ENCODE results near the gene MAPK11.

MAPK11 gene

DNA sequence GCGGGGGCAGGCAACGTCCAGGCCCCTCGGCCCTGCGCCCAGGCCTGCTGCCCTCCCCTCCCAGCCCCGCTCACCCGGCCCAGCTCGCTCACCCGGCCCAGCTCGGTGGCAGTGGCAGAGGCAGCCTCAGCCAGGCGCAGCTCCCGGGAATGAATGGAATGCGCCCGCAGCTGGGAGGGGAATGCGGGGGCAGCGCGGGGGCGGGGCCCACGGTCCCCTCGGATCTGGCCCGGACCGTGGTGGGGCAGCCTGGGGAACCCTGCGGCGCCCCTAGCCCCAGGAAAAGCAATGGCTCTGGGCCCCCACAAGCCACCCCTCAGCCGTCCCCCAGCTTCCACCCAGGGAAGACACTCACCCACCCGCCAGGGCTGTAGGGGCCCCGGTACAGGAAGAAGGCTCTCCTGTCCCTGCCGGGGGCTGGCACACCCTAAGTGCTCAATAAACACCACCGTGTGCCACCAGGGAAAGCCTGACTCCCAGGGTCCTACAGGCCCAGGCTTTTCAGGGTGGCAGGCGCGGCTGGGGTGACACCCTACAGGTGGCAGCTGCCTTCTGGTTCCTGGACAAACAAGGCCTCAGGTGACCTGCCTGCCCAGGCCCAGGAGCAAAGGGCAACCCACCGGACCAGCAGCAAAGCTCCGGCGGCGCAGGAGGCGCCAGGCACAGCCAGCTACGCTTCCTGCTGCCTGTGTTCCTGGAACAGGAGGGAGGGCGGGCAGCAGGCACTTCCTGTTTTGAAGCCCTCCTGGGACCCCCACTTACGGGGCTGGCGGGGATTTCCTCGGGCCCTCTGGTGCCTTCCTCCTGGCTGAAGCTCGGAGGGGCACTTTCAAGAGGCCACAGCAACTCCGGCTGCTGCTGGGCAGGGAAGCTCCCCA, 23.5 kb upstream of the MAPK11 start:
- no peak for DNase-seq

DNA sequence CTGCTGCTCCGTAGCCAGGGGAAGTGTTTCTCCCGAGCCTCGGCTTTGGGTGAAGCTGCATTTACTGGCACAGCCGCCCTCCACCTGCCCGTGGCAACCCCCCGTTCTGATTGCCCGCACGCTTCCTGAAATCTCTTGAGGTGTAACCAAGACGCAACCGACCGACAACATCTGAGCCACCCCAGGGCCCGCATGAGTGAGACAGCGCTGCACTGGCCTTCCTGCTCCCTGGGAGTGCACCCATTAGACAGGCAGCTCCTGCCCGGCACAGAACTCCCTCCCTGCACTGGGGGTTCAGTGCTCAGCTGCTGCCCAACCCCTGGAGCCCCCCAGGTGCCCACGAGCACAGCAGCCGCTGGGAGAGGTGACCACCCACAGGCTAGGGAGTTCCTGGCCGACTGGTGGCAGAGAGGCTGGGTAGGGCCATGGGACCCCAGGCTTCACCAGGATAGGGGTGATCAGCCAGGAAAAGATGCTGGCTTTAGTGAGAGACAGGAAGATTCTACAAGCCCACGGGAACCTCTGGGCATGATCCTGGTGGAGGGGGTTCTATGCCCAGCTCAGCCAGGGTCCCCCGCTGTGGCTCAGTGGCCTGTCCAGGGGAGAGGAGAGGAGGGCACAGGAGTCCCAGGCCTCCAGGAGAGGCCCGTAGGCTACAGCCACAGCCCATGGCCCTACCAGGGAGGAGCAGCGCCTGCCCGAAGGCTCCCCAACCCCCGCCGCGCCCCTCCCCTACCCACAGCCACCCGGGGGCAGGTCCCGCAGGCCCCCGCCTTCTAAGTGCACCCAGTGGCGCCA, 22.7 kb upstream of the MAPK11 start:
- DNase-seq, result no peak

DNA sequence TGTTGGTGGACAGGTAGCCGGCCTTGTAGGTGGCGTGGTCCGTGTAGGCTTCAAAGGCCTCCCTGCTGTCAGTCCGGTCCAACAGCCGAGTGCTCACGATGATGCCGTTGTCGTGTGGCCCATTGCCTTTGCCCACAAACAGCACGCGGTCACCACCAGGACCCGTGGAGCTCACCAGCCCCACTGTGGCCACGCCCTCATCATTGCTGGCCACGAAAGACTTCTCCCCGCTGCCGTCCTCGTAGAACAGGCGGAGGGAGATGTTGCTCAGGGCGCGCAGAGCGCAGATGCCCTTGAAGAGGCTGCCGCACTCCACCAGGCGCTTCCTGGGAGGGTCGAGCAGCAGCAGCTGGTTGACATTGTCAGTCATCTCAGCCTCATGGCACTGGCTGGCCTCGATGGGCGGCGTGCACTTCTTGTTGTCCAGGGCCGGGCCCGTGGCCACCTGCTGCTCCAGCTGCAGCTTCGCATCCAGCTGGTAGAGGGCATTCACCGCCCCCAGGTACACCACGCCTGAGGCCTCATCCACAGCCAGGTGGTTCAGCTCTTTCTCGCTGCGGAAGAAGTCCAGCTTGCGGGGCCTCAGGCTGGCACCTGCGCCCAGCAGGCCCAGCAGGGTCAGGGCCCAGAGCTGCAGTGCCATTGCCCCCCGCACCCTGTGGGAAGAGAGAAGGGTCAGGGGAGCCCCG, 19.9 kb upstream of the MAPK11 start:
- no peak for DNase-seq

DNA sequence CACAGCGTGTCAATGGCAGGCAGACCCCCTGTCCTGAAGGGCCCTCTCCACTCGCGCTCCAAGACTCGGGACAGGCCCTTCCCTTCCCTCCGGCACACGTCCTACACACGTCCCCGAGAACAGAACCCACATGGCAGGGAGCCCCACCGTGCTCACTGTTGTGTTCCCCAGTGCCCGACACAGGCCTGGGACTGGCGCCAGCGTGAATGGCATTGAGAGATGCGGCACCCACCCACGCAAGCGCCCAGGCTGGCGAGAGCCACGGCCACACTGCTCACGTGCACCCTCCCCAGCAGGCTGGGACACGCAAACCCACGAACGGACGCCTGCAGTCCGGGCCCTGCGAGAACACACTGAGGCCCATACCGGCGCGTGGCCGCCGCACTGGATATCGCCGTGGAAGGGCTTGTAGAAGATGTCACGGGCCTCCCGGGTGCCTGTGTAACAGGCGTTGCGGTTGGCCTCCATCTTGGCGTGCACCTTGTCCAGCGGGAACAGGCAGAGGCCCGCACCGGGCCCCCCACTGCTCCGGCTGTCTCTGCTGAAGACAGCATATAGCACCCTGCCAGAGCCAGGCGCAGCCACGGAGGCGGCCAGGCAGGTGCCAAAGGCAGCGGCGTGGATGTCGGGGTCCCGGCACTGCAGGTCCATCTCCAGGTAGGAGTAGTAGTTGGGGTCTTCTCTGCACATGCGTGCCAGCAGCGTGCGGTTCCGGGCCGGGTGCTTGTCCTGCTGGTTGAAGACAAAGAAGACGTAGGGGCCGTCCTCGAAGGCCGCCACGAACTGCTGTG, 19.2 kb upstream of the MAPK11 start:
- DNase-seq, result no peak

DNA sequence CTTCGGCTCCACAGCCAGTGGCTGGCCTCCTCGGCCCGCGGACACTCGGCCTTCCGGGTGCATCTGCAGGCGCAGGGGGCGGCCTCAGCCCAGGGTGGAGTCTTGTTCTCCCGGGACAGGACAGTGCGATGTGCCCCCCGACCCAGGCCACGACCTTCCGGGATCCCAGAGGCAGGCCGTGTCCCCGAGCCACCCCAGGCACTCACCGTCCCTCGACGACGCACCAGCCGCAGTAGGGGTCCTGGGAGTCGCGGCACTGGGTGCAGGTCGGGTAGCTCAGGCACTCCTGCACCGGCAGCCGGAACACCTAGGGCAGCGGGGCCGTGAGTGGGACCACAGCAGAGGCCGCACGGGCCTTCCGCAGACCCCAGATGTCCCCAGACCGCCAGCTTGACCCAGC, 17.6 kb upstream of the MAPK11 start:
- DNase-seq, result no peak

DNA sequence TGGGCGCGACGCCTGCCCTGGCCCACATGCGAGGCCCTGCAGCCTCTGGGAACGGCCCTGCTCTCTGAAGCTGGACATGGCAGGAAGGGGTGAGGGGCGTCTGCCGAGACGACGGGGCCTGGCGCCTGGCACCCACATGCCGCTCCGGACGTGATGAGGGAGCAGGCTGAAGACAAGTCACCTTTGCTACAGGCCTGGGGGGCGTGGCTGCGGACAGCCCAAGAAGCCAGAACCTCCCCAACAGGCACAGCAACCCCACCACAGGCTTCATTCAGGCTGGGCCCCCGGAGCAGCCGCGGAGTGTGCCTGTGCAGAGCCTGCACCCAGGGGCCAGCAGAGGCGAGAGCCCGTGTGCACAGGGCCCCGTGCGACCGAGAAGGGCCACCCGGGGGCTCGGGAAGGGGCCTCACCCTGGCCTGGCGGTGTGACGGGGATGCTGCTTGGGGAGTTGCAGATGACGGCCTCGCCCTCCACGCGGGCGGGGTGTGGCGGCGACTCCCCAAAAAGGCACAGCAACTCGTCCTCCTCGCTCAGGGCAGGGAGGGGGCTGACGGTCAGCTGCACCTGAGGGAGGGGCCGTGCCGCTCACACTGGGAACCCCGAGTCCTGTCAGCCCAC, 16.6 kb upstream of the MAPK11 start:
- DNase-seq, result no peak

DNA sequence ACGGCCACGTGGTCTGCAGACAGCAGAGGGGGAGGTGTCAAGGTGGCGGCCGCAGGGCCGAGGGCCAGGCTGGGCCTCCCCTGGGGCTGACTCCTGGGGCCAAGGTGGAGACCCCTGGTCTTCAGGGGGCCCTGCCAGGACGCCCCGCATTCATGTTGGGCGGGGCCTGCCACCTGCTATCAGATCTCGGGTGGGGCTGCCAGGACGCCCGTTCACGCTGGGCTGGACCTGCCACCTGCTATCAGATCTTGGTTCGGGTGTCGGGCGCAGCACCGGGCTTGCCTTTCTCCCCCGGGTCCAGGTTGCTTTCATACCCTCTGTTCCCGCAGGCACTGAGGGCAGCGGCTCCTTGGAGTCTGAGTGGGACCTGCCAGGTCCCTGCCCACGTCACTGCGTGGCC, 16.1 kb upstream of the MAPK11 start:
- DNase-seq, result no peak

DNA sequence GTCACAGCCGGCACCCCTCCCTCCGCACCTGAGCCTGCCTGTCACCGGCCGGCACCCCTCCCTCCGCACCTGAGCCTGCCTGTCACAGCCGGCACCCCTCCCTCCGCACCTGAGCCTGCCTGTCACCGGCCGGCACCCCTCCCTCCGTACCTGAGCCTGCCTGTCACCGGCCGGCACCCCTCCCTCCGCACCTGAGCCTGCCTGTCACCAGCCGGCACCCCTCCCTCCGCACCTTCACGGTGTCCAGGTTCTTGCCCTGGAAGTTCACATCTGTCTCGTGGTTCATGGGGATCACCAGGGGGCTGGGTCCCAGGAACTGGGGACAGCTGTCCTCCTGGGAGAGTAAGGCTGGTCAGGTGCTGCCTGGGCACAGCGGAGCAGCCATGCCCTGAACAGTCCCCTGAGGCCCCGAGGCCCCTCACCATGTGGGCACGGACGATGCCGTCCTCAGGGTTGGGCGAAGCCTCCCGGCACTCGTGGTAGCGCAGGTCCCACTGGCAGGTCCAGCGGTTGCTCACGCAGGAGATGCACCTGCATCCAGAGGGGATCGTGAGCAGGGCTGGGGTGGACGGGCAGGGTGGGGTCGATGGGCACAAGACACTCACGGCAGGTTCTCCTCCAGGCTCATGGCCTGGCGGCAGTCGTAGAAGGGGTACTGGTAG, 15.5 kb upstream of the MAPK11 start:
- DNase-seq, result no peak

DNA sequence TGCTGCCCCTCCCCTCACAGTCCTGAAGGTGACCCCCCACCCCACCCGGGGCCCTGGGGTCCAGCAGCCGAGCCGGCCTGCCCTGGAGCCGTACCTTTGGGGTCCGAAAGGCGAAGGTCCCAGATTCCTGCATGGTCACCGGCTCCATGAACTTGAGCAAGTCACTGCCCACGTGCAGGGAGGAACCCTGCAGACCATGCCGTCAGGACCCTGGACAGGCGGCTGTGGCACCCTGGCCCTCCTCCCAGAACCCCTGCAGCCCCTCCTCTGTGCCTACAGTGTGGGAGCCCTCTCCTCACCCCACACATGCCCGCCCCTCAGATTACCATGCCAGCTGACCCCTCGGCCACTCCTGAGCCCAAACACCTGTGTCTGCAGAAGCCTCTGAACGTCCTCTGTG, 14.3 kb upstream of the MAPK11 start:
- no peak for DNase-seq

DNA sequence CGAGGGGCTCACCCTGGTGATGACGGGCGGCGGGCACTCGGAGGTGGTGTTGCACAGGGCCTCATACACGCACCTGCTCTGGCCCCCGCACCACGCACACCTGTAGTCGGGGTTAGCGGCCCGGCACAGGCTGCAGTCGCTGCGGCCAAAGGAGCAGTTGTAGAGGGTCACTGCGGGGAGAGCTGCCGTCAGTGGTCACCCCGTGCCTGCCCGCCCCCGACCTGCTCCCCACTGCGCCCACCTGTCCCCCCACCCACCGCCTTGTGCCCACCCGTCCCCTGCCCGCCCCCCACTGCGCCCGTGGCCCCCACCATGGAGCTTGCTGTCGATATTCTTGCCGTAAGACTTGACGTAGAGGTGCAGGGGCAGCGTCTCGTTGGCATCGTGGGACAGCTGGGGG, 13.6 kb upstream of the MAPK11 start:
- no peak for DNase-seq

DNA sequence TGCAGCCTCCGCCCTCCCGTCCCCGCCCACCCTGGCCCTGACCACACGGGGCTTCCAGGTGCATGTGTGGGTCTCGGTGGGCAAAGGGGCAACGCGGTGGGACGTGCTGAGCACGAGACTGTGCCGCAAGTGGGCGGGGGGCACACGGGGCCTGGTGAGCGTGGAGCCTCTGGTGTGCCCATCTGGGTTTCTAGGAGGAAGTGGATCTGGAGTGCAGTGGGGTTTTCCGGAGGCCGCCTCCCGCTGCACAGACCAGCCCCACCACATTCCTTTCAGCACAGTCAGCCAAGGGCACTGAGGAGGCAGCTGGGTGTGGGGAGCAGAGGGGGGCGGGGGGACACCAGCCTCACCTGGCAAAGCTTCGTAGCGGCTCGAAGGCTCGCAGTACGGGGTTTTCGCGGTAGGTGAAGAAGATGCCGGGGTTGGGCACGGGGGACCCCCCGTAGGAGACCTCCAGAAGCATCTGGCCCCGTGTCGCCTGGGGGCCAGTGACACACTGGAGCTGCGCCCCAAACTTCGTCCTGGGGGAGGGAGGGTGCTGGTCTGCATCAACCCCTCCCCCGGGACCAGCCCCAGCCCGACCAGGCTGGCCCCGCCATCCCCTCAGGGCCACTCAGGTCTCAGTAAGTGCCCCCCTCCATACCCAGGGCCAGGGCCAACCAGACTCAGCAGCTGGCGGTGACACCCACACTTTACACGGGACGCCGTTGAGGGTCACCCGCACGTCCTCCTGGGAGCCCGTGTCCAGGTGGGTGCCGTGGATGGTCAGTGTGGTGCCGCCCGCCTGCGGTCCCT, 12.4 kb upstream of the MAPK11 start:
- no peak for DNase-seq

DNA sequence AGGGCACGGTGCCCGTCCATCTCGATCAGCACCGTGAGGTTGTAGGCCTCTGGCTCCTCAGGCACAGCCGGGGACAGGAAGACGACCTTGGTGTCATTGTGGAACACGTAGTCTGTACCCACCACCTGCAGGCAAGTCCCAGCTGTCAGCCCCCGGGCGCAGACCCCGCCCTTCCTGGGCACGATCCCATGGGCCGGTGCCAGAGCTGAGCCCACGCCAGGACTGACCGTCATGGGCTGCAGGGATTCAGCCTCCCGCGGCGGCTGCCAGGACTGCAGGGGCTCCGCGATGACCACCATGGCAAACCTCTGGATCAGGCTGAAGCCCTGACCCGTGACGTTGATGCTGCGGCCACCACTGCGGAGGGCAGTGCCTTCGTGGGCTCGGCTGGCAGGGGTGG, 11.8 kb upstream of the MAPK11 start:
- DNase-seq, result no peak

DNA sequence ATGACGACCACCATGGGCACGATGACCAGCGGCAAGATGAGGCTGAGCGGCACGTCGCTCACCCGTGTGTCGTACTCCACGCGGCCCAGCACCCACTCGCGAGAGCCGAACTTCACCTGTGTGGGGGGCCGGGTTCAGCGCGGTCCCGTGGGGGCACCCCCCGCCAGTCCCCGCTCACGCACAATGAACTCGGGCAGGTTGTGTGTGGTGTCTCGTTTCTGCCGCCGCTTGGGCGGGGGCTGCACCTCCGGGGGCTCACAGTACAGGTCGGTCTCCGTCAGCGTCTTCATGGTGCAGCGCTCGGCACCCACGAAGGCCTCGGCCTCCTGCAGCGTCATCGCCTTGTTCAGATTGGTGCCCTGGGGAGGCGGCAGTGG, 11.2 kb upstream of the MAPK11 start:
- DNase-seq, result no peak

DNA sequence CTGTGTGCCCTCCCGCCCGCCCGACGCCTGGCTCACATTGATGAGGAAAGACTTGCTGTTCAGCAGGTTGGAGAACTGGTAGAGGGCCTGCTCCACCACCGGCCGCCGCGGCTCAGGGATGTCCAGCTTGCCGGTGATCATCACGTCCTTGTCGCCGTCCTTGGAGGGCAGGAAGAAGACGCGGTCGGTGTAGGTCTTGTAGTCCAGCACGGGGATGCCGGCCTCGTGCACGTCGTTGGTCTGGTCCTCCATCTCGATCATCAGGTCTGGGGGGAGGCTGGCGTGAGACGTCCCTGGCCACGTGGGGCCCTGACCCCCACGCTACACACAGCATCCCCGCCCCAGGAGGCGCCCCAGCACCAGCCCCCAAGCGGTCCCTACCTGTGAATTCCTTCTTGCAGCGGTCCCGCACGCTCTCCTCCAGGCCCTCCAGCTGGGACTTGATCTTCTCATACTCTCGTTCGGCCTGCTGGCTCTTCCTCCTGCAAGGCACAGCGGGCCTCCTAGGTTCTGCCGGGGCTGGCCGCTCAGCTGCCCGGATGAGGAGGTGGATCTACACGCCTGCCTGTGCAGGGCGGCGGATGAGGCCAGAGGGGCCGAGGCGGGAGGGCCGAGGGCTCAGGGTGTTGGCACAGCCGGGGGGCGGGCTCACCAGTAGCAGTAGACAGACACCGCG, 10.7 kb upstream of the MAPK11 start:
- no peak for DNase-seq

DNA sequence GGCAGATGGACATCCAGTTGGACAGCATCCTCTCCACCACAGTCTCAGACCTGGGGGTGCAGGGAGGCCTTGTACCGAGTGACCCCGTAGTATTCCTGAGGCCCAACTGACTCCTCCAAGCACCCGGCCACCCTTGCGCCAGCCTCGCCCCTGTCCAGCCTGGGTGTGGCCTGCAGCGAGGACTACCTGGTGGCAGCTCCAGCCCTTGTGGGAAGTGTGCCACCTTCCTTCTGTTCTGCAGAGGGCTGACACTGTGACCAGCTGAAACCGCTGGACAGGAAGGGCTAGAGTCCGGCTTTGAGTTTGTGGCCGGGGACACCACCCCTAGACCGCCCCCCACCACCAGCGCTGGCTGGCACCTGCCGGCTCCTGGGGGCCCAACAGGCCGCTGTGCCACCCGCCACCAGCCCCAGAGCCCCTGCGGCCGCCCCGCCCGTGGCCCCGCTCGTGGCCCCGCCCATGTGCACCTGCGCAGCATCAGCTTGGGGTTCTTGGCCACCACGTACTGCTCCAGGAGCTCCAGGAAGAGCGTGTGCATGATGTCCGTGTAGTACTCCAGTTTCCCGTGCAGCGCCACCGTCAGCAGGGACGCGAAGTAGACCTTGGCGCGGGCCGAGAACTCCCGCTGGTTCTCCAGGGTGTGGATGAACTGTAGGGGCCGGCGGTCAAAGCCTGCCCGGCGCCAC, 10.0 kb upstream of the MAPK11 start:
- no peak for DNase-seq

DNA sequence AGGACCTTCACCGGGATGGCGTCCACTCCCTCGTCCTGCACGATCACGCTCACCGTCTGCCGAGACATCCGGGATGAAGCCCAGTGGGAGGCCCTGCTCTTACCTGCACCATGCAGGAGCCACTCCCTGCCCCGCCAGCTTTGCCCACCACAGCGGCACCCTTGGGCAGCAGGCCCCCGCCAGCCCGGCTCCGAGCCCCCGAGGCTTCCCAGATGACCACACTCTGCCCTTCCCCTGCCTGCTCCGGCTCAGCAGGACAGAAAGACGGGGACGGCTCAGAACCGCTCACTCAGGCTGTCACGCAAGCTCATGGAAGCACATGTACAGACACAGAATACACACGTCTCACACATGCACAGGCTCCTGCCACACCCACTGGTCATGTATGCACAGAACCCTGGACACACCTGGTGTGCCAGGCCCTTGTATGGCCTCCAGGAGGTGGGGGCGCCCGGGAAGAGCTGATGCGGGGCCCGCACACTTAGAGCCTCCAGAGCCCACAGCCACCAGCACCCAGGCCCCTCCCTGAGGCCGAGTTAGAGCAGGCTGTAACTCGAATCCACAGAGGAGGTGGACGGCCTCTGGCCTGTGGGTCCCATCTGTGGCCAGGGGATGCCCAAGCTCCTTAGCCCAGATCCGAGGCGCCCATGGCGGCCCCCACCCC, 8.9 kb upstream of the MAPK11 start:
- no peak for DNase-seq

DNA sequence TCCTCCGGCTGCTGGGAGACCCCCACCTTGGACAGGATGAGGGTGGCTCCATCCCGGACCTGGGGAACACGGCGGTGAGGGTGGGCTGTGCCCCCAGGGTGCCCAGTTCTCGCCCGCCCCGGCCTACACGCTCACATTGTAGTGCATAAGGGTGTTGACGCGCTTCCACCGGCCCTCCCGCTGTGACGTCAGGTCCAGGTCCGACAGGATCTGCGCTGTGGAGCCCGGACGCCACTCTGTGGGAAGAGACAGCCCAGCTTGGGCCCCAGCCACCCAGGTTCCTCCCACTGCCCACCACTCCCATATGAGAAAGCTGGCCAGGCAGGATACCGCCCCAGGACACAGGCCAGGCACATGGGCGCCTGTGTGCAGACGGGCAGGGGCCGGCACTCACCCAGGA, 8.3 kb upstream of the MAPK11 start:
- DNase-seq, result no peak

DNA sequence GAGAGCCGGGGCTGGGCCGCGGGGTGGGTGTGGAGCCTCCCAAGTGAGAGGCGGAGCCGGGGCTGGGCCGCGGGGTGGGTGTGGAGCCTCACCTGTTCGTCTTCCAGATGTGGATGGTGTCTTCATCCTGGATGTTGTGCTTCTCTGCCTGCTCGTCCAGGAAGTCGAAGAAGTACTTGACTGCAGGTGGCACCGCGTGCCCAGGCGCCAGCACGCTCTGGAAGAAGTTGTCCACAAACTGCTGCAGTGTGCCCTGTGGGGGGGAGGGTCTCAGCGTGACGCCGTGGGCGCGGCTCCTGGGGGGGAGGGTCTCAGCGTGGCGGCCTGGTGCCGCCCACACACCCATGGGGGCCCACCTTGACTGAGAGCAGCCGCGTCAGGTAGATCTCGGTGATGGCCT, 7.6 kb upstream of the MAPK11 start:
- DNase-seq, result no peak

DNA sequence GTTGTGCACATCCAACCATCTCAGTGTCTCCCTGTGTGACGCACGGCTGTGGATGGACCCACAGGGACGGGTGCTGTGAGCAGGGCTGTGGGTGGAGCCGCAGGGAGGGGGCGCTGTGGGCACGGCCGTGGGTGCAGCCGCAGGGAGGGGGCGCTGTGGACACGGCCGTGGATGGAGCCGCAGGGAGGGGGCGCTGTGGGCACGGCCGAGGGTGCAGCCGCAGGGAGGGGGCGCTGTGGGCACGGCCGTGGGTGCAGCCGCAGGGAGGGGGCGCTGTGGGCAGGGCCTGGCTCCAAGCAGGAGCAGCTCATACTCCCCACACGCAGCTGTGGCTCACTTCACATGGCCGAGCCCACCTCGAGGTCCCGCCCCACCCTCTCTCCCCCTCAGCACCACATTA, 6.0 kb upstream of the MAPK11 start:
- DNase-seq, result no peak

All from stimulated activated CD4-positive, alpha-beta T cell treated with anti-CD3 and anti-CD28 coated beads, Interleukin-4, amount 100 ng/mL, for 24 hours (primary cell).